A549 treated with AZD2906 at 1 μM for 4 hours (cell line): ENCODE measurements around the gene PPARD. TPM values are rescaled to one million over a fixed set of nuclear protein-coding genes. Genes with fewer than 3 reads are reported as not detected.

Experiments used
- total RNA-seq: library from RNA; stranded (reverse); fragments of 200-300 nt; extraction: Qiagen RNA extraction; gene quantifications from 5 replicates; pipeline ENCODE4 v1.2.3, GENCODE V29; 2022

Gene PPARD
- 5.1 to 6.6 TPM (median 6.3 TPM) in 5 replicates for total RNA-seq

GRCh38 chr6:35342258-35343091, at the start of gene PPARD:
Gene PPARD, plus strand, starts transcription at chr6:35342558. Its CDS starts 68,530 bp downstream, at chr6:35411088.

GRCh38 chr6:35297601-35298481, 44.5 kb upstream of the PPARD start, which contains the start of gene DEF6:
Gene DEF6, plus strand, starts transcription at chr6:35297818. Its CDS starts 39 bp downstream, at chr6:35297857.

GRCh38 chr6:35452183-35453090, 110.1 kb downstream of the PPARD start, which contains the start of gene FANCE:
Gene FANCE, plus strand, starts transcription at chr6:35452338. Its CDS starts 208 bp downstream, at chr6:35452546.

GRCh38 chr6:35468181-35468979, 126.0 kb downstream of the PPARD start, which contains the start of gene RPL10A:
Gene RPL10A, plus strand, starts transcription at chr6:35468401. Its CDS starts 34 bp downstream, at chr6:35468435.

Other genes with a start within 250 kb of the PPARD start
- not detected in 5 replicates for gene TCP11, start 201.2 kb upstream of the PPARD start, total RNA-seq
- 0.04 to 0.06 TPM (median 0.05 TPM) in 5 replicates for gene SCUBE3, start 128.6 kb upstream of the PPARD start, total RNA-seq
- gene ZNF76, start 82.8 kb upstream of the PPARD start, total RNA-seq, result 7.8 to 10.2 TPM (median 9.7 TPM) in 5 replicates
- gene DEF6, start 44.7 kb upstream of the PPARD start, total RNA-seq, result 0.03 to 0.08 TPM (median 0.06 TPM) in 4 of 5 replicates, not detected in the other
- gene FANCE, start 109.8 kb downstream of the PPARD start, total RNA-seq, result 3.4 to 4.2 TPM (median 3.9 TPM) in 5 replicates
- 1,414 to 1,553 TPM (median 1,532 TPM) in 5 replicates for gene RPL10A, start 125.8 kb downstream of the PPARD start, total RNA-seq
- 6.8 to 9.2 TPM (median 8.6 TPM) in 5 replicates for gene TEAD3, start 154.5 kb downstream of the PPARD start, total RNA-seq
- not detected in 5 replicates for gene TULP1, start 170.3 kb downstream of the PPARD start, total RNA-seq